Adipose tissue (tissue), 3 donors: ENCODE measurements around the gene LTB4R. TPM values are rescaled to one million over a fixed set of nuclear protein-coding genes. Genes with fewer than 3 reads are reported as not detected.
"Not testable (repeated sequence)": the region's sequence is repeated elsewhere in the genome, so short reads cannot be mapped to it uniquely, and the experiment has no call there.

Experiments used
- H3K27ac ChIP-seq: one replicate; pipeline ENCODE4 v1.5.1; 2013; ENCODE audit warnings: low read depth, low read length
- WGBS, 3 donors: extraction: QIAGEN DNeasy Blood & Tissue Kit; methylation state at CpG; one replicate each; pipeline ENCODE4 v1.1.7; 2013; 5-methylcytosine and 5-hydroxymethylcytosine counted together
- polyA plus RNA-seq, 3 donors: library from polyadenylated mRNA; stranded (reverse); fragments of 200-250 nt; gene quantifications; one replicate each; pipeline ENCODE4 v1.2.3, GENCODE V29; 2013
- donor health status: healthy with polysubstance abuse.
- donor health status: Bipolar disorder and iron deficiency.
- donor health status: healthy.

LTB4R gene
- polyA plus RNA-seq, 3 donors = 5.1 to 13.3 (median 6.2) TPM

DNA sequence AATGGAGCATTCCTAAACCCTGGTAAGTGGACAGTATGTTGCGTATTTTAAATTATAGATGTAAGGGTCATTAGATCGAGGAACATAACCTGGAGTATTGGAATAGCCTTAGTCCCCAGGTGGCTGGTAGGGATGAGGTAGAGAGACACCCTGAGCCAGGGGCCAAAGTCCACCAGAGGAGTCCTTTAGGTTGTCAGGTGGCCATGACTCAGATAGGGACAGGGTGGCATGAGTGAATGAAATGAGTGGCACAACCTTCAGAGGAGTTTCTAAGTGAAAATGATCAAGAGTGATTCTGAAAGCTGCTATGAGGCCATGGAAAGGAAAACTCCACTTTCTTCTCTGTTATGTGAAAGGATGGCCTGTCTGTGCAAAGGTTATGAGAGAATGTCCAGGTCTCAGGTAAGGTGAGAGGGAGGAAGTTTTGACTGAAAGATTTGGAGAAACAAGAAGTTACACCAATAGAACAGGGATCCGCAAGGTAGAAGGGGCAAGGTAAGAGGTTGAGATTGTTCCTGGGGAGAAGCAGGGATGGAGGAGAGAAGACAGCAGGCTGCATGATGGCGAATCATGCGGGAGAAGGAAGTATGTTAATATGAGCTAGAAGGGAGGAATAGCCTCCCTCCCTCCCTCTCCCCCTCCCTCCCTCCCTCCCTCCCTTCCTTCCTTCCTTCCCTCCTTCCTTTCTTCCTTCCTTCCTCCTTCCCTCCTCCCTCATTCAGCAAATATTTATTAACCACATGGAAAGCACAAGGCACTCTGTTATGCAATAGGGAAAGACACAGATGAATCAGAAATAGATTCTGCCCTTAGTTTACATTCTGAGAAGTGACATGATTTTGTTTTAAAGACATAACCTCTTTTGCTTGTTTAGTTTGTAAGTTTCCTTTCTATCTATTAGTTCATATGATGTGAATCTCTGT lies 42.5 kb downstream of the LTB4R start:
- WGBS, 3 donors = 47 to 88% (median 72%) methylated on average over 4 to 5 of the region's 5 CpGs
- no peak overlapping the region for H3K27ac ChIP-seq

DNA sequence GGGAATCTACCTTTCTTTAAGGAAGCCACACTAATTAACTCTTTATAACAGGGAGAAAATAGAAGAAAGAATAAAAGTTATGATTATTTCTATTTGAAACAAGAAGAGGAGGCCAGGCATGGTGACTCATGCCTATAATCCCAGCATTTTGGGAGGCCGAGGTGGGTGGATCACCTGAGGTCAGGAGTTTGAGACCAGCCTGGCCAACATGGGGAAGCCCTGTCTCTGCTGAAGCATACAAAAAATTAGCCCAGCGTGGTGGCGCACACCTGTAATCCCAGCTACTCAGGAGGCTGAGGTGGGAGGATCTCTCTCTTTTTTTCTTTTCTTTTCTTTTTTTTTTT lies 43.2 kb downstream of the LTB4R start:
- not testable (repeated sequence) for H3K27ac ChIP-seq
- WGBS, 3 donors = 86 to 91% (median 89%) methylated on average over 3 of the region's 3 CpGs

DNA sequence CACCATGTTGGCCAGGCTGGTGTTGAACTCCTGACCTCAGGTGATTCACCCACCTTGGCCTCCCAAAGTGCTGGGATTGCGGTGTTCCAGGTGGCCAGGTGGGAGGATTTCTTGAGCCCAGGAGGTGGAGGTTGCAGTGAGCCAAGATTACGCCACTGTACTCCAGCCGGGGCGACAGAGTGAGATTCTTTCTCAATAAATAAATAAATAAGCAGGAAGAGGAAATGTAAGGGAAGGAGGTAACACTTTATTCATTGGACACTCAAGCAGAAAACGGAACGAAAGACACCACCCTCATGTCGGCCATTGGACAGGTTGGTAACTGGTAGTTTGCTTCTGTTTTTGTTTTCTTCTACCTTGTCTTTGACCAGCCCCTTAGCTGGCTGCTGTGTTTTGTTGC lies 43.7 kb downstream of the LTB4R start:
- H3K27ac ChIP-seq = no peak overlapping the region
- WGBS, 3 donors = 69 to 89% (median 72%) methylated on average over 7 of the region's 7 CpGs

DNA sequence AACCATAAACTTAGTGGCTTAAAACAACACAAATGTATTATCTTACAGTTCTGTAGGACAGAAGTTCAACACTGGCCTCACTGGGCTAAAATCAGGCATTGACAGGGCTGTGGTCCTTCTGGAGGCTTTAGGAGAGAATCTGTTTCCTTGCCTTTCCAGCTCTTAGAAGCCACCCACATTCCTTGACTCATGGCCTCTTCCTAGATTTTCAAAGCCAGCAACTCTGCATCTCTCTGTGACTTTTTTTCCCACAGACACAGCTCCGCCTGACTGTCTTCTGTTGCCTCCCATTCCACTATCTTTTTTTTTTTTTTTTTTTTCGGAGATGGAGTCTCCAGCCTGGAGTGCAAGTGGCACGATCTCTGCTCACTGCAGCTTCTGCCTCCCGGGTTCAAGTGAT lies 44.9 kb downstream of the LTB4R start:
- 85 to 92% (median 86%) methylated on average over 4 of the region's 4 CpGs for WGBS, 3 donors

DNA sequence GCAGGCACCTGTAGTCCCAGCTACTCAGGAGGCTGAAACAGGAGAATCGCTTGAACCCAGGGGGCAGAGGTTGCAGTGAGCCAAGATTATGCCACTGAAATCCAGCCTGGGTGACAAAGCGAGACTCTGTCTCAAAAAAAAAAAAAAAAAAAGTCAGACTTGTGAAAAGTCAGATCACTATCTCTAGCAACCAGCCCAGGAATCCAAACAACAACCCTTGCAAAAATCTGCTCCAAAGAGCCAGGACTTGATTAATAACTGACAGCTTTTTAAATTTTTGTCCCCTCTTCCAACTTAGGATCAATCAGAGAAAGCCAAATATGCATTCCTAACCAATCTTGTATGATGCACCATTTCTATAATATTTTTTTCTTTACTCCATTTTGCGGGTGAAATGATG lies 49.0 kb downstream of the LTB4R start:
- WGBS, 3 donors = 94 to 97% (median 97%) methylated on average over 3 of the region's 3 CpGs
- H3K27ac ChIP-seq = no peak overlapping the region

More for the DNA sequence above, 44.9 kb downstream of the LTB4R start:
- H3K27ac ChIP-seq = no peak overlapping the region

DNA sequence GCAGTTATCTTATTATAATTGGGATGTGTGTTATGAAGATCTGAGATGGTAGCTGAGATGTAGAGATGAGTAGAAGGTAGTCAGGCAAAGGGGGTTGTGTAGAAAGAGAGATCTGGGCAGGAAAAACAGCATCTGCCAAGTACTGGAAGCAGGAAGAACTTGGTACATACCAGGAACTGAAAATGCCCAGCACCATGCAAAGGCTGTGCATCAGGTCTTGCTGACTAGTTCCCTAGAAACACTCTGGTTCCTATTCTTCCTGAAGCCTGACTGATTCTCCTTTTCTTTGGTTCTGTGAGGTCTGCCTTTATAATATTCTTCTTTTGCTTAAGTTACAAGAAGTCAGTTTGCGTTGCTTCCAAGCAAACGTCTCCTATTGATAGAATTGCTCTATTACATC lies 50.0 kb downstream of the LTB4R start:
- WGBS, 3 donors = 76 to 88% (median 77%) methylated on average over 2 of the region's 2 CpGs
- no peak overlapping the region for H3K27ac ChIP-seq

DNA sequence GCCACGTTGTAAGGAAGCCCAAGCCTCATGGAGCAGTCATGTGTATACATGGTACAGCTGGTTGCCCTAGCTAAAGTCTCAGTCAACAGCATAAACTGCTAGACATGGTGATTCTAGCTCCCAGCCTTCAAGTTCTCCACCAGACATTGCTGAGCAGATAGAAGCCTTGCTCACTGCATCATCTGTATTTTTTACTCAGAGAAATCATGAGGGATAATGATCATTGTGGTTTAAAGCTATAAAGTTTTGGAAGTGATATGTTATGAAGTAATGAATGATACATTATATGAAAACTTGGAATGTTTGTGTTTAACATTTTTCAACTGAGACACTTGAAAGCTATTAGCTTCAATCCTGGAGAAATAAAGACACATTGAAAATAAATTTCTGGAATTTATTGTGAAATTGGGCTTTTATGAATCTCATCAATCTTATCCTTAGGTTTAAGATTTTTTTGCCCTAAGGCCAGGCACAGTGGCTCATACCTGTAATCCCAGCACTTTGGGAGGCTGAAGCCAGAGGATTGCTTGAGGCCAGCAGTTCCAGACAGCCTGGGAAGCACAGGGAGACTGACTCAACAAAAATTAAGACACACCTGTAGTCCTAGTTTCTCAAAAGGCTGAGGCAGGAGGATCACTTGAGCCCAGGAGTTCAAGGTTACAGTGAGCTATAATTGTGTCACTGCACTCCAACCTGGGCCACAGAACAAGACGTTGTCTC lies 51.1 kb downstream of the LTB4R start:
- H3K27ac ChIP-seq = no peak overlapping the region
- 41 to 73% (median 63%) methylated on average over 2 of the region's 2 CpGs for WGBS, 3 donors

DNA sequence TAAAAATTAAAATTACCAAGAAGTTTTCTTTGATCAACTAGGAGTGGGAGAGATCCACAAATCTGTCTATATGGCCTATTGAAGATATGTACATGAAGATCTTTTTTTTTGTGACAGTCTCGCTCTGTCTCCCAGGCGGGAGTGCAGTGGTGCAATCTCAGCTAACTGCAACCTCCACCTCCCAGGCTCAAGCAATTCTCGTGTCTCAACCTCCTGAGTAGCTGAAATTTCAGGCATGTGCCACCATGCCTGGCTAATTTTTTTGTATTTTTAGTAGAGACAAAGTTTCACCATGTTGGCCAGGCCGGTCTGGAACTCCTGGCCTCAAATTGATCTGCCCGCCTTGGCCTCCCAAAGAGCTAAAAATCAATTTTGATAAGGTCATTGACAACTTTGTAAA lies 52.1 kb downstream of the LTB4R start:
- 90 to 91% (median 90%) methylated on average over 5 of the region's 5 CpGs for WGBS, 3 donors
- no peak overlapping the region for H3K27ac ChIP-seq

DNA sequence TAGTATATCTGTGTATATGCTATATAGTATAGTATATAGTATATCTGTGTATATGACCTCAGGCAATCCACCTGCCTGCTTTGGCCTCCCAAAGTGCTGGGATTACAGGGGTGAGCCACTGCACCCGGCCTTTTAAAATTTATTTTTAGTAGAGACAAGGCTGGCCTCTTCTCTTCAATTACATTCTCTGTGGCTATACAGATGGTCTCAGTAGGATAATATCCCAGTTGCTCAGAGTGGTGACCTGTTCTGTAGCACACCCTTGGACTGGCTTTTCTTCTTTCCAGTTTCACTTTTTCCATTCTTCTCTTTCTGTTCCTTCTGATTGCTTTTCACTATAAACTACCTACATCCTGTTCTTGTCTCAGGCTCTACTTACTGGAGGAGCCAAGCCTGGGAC lies 53.5 kb downstream of the LTB4R start:
- 73 to 89% (median 85%) methylated on average over 1 of the region's 1 CpG for WGBS, 3 donors
- H3K27ac ChIP-seq = no peak overlapping the region

DNA sequence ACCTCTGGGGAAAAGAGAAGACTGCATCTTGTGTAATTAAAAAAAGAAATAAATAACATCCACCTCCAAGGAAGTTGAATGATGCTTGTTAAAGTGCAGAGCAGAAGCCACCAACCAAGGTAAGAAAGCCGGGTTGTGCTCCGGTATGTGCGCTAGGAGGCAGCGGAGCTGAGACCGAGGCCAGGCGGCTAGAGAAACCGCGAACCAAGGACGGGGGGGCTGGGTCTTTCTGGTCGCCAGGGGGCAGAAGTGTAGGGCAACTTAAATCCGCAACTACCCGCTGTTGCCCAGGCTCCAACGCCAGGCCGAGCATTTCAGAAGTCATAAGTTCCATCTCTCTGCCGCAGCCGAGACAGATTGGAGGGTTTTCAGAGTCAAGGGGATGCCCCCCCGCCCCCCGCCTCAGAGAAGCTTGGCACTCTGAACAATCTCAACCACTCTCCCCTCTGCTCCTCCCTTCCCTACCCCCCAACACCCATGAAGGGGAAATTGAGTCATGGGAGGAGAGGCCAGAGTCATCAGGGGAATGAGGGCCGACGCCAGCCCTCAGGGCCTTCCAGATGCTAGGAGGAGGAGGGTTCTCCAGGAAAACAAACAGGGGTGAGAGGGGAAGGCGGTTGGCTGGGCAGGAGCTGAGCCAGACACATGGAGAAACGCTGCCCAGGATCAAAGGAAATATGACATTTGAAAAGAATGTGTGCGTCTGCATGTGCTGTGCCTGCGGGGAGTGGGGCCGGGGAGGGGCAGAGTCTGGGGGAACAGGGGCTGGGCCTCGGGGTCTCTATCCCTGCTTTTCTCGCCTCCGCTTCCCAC lies 54.5 kb downstream of the LTB4R start:
- peak overlapping the region; percentile 56 for H3K27ac ChIP-seq
- WGBS, 3 donors = 3 to 6% (median 5%) methylated on average over 28 of the region's 28 CpGs

DNA sequence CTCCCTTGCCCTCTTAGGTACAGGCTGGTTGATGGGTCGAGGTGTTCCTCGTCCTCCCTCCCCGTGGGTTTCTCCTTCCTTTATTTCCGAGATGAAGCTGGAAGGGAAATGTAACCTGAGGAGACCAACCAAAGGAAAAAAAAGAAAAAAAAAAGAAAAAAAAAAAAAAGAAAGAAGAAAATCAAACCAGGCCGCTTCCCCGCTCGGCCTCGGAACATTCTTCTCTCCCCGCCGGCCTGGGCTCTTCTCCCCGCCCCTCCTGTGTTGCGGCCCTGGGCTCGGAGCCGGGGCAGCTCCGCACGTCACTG lies 55.1 kb downstream of the LTB4R start:
- WGBS, 3 donors = 1 to 4% (median 2%) methylated on average over 16 of the region's 16 CpGs
- H3K27ac ChIP-seq = peak overlapping the region; percentile 56

DNA sequence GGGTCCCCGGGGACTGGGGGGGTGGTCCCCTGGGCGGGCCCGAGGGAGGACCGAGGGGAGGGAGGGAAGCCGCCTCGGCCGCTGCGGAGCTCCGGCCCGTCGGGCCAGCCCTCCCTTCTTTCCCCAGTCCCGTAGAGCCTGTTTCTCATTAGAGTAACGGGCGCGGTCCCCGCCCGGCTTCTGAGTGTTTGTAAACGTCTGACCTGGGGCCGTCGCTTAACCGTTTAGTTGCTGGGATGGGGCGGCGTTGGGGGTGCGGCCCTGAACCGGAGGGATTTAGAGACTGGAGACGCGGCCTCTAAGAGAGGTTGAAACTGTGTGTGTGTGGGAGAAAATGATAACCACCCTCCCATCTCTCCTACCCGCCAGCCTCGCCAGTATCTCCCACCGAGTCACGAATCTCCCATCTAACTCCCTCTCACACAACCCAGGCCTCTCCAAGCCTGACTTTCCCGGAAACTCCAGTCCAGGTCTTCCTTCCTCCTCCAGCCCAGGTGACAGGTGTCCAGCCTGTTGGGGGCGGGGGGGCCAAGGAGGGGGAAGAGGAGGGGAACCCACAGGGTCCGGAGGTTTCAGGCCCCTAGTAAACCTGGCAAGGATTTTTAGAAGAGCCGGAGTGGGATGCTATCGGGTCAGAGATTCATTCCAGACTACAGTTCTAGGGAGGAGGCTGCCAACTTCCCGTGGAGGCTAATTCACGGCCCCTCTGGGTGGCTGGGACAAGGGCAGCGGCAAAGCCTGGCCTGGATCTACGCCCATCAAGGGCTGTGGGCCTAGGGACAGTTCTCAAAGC lies 55.6 kb downstream of the LTB4R start:
- H3K27ac ChIP-seq = peak overlapping the region; percentile 84
- 0 to 2% (median 2%) methylated on average over 37 to 40 of the region's 40 CpGs for WGBS, 3 donors

Other genes starting within 250 kb of the LTB4R start
- gene CPNE6, start 239.9 kb upstream of the LTB4R start, polyA plus RNA-seq = under 1 TPM in 1 of 3 donors, not detected in 2; 0.01 TPM
- gene PCK2, start 217.2 kb upstream of the LTB4R start, polyA plus RNA-seq = 10 to 100 TPM; 22.0 to 75.5 (median 29.5) TPM
- gene DCAF11, start 196.7 kb upstream of the LTB4R start, polyA plus RNA-seq = 10 to 100 TPM; 27.7 to 65.1 (median 35.6) TPM
- 1 to 10 TPM; 1.5 to 1.7 (median 1.6) TPM for gene NRL, start 196.6 kb upstream of the LTB4R start, polyA plus RNA-seq
- 1 to 10 TPM in 1 of 3 donors, under 1 TPM in 1, not detected in 1; 0.61 to 4.6 TPM for gene FITM1, start 180.8 kb upstream of the LTB4R start, polyA plus RNA-seq
- gene PSME1, start 175.3 kb upstream of the LTB4R start, polyA plus RNA-seq = 100 to 1,000 TPM in 2 of 3 donors, 10 to 100 TPM in 1; 98.0 to 228 (median 151) TPM
- gene EMC9, start 169.9 kb upstream of the LTB4R start, polyA plus RNA-seq = 10 to 100 TPM; 16.3 to 17.3 (median 17.2) TPM
- 100 to 1,000 TPM in 2 of 3 donors, 10 to 100 TPM in 1; 73.7 to 193 (median 107) TPM for gene PSME2, start 164.9 kb upstream of the LTB4R start, polyA plus RNA-seq
- 10 to 100 TPM; 36.9 to 49.6 (median 39.3) TPM for gene RNF31, start 164.0 kb upstream of the LTB4R start, polyA plus RNA-seq
- 10 to 100 TPM; 36.3 to 79.1 (median 42.5) TPM for gene IRF9, start 150.2 kb upstream of the LTB4R start, polyA plus RNA-seq
- gene REC8, start 139.4 kb upstream of the LTB4R start, polyA plus RNA-seq = 10 to 100 TPM in 1 of 3 donors, 1 to 10 TPM in 2; 3.9 to 19.8 (median 9.4) TPM
- 10 to 100 TPM; 11.7 to 36.1 (median 26.7) TPM for gene IPO4, start 122.7 kb upstream of the LTB4R start, polyA plus RNA-seq
- 10 to 100 TPM; 13.6 to 44.0 (median 37.7) TPM for gene TM9SF1, start 116.1 kb upstream of the LTB4R start, polyA plus RNA-seq
- gene TSSK4, start 105.8 kb upstream of the LTB4R start, polyA plus RNA-seq = under 1 TPM in 2 of 3 donors, not detected in 1; 0.05 to 0.06 TPM
- 100 to 1,000 TPM in 1 of 3 donors, 10 to 100 TPM in 2; 59.6 to 108 (median 85.4) TPM for gene CHMP4A, start 98.0 kb upstream of the LTB4R start, polyA plus RNA-seq
- 10 to 100 TPM; 17.7 to 47.6 (median 21.9) TPM for gene MDP1, start 95.4 kb upstream of the LTB4R start, polyA plus RNA-seq
- gene NEDD8, start 79.1 kb upstream of the LTB4R start, polyA plus RNA-seq = 100 to 1,000 TPM in 2 of 3 donors, 10 to 100 TPM in 1; 82.9 to 296 (median 245) TPM
- 10 to 100 TPM; 37.3 to 52.7 (median 52.0) TPM for gene GMPR2, start 78.6 kb upstream of the LTB4R start, polyA plus RNA-seq
- 10 to 100 TPM; 35.3 to 58.9 (median 49.3) TPM for gene TINF2, start 68.9 kb upstream of the LTB4R start, polyA plus RNA-seq
- gene TGM1, start 48.3 kb upstream of the LTB4R start, polyA plus RNA-seq = 1 to 10 TPM; 2.5 to 4.6 (median 3.3) TPM
- 10 to 100 TPM; 20.7 to 27.0 (median 23.0) TPM for gene RABGGTA, start 39.9 kb upstream of the LTB4R start, polyA plus RNA-seq
- 10 to 100 TPM; 11.3 to 26.4 (median 14.8) TPM for gene DHRS1, start 11.7 kb upstream of the LTB4R start, polyA plus RNA-seq
- 10 to 100 TPM in 2 of 3 donors, 1 to 10 TPM in 1; 6.8 to 11.6 (median 11.0) TPM for gene NOP9, start 11.7 kb upstream of the LTB4R start, polyA plus RNA-seq
- 10 to 100 TPM; 10.3 to 18.0 (median 10.6) TPM for gene CIDEB, start 3.5 kb upstream of the LTB4R start, polyA plus RNA-seq
- 1 to 10 TPM in 2 of 3 donors, under 1 TPM in 1; 0.79 to 5.9 (median 2.6) TPM for gene LTB4R2, start 1.4 kb upstream of the LTB4R start, polyA plus RNA-seq
- 100 to 1,000 TPM in 1 of 3 donors, 10 to 100 TPM in 1, 1 to 10 TPM in 1; 8.7 to 107 (median 56.4) TPM for gene ADCY4, start 23.6 kb downstream of the LTB4R start, polyA plus RNA-seq
- 10 to 100 TPM in 1 of 3 donors, 1 to 10 TPM in 2; 7.2 to 15.0 (median 8.4) TPM for gene RIPK3, start 28.5 kb downstream of the LTB4R start, polyA plus RNA-seq
- gene NFATC4, start 56.7 kb downstream of the LTB4R start, polyA plus RNA-seq = 100 to 1,000 TPM in 1 of 3 donors, 10 to 100 TPM in 2; 12.2 to 166 (median 39.6) TPM
- gene NYNRIN, start 87.5 kb downstream of the LTB4R start, polyA plus RNA-seq = 1 to 10 TPM; 2.7 to 7.6 (median 3.8) TPM
- gene CBLN3, start 118.2 kb downstream of the LTB4R start, polyA plus RNA-seq = 1 to 10 TPM in 2 of 3 donors, under 1 TPM in 1; 0.89 to 4.3 (median 3.0) TPM
- 10 to 100 TPM; 17.9 to 29.2 (median 24.5) TPM for gene KHNYN, start 118.5 kb downstream of the LTB4R start, polyA plus RNA-seq
- gene SDR39U1, start 131.3 kb downstream of the LTB4R start, polyA plus RNA-seq = 10 to 100 TPM; 41.0 to 59.4 (median 48.7) TPM
- gene CMA1, start 196.8 kb downstream of the LTB4R start, polyA plus RNA-seq = 1 to 10 TPM in 1 of 3 donors, under 1 TPM in 2; 0.13 to 2.1 (median 0.90) TPM